K562 (cell line): Measurements from ENCODE around the gene COX20. TPM values are rescaled to one million over a fixed set of nuclear protein-coding genes. Genes with fewer than 3 reads are reported as not detected.
A peak's percentile ranks its signal among the peaks of the same experiment; 100 is the strongest.

ENCODE experiments used
- FOXP1 ChIP-seq: sonication (generic); formaldehyde crosslinking; IDR thresholded peaks from 2 replicates; pipeline ENCODE4 v1.8.0; 2022; ENCODE audit warnings: mild to moderate bottlenecking, missing genetic modification reagents
- GATAD2B ChIP-seq: fragments of 450-650 bp; IDR thresholded peaks from 2 replicates; pipeline ENCODE4 v1.6.1; 2017; ENCODE audit warnings: mild to moderate bottlenecking, borderline replicate concordance
- ILK ChIP-seq: fragments of 450-650 bp; IDR thresholded peaks from 2 replicates; pipeline ENCODE4 v1.6.1; 2016; ENCODE audit warnings: missing genetic modification characterization, low read depth, mild to moderate bottlenecking, missing compliant biosample characterization, moderate library complexity, borderline replicate concordance
- KAT7 ChIP-seq: sonication (generic); formaldehyde crosslinking; IDR thresholded peaks from 2 replicates; pipeline ENCODE4 v1.8.0; 2022; ENCODE audit warnings: missing genetic modification reagents, mild to moderate bottlenecking, borderline replicate concordance
- MAFK ChIP-seq: IDR thresholded peaks from 2 replicates; pipeline ENCODE4 v1.6.1; 2011; ENCODE audit warnings: low read length, improper control_type of control experiment
- NFATC3 ChIP-seq: fragments of 450-650 bp; IDR thresholded peaks from 2 replicates; pipeline ENCODE4 v1.6.1; 2017; ENCODE audit warnings: mild to moderate bottlenecking
- RBFOX2 ChIP-seq: fragments of 200-400 bp; formaldehyde crosslinking; IDR thresholded peaks from 2 replicates; pipeline ENCODE4 v1.6.1; 2017; ENCODE audit warnings: low read depth, mild to moderate bottlenecking, low read length, moderate library complexity
- SP1 ChIP-seq: sonication (generic); formaldehyde crosslinking; IDR thresholded peaks from 2 replicates; pipeline ENCODE4 v1.8.1; 2022; ENCODE audit warnings: mild to moderate bottlenecking, missing genetic modification reagents
- TRIM28 ChIP-seq: fragments of 450-650 bp; IDR thresholded peaks from 2 replicates; pipeline ENCODE4 v1.6.1; 2017
- ZBTB8A ChIP-seq: fragments of 450-650 bp; IDR thresholded peaks from 2 replicates; pipeline ENCODE4 v1.6.1; 2018; ENCODE audit warnings: mild to moderate bottlenecking, moderate library complexity; ENCODE audit not compliant: partially characterized antibody
- ZC3H8 ChIP-seq: fragments of 450-650 bp; IDR thresholded peaks from 2 replicates; pipeline ENCODE4 v1.6.1; 2017
- ZFX ChIP-seq: sonication (generic); formaldehyde crosslinking; IDR thresholded peaks from 2 replicates; pipeline ENCODE4 v1.8.0; 2022; ENCODE audit warnings: mild to moderate bottlenecking, missing genetic modification reagents, moderate library complexity
- ZNF253 ChIP-seq: fragments of 250-450 bp; sonication (Bioruptor Pico); conservative IDR thresholded peaks from 2 replicates; pipeline ENCODE4 v1.6.1; 2021; ENCODE audit warnings: mild to moderate bottlenecking
- ZNF77 ChIP-seq: fragments of 250-450 bp; sonication (Bioruptor Pico); IDR thresholded peaks from 2 replicates; pipeline ENCODE4 v1.5.0; 2020
- polyA plus RNA-seq, 8 experiments: library from polyadenylated mRNA; depleted of rRNA in 4 of 8; stranded (reverse) in 5 of 8; unstranded in 3 of 8; fragments of >200 nt; fragmentation: Nextera tagmentation in 2 of 8; fragmentation: Illumina TruSeq in 1 of 8; extraction: Ambion mirVana in 2 of 8; extraction: Trizol in 1 of 8; gene quantifications; 2 replicates each; pipeline versions ENCODE4 v1.2.1 to v1.2.3, GENCODE V29; 2011 to 2014; ENCODE audit warnings: inconsistent platforms in 1 of 8, missing spikeins in 1 of 8
- total RNA-seq, 7 experiments: library from RNA; depleted of rRNA in 6 of 7; stranded (reverse); fragments of >200 nt in 6 of 7; fragmentation: Illumina TruSeq in 2 of 7; extraction: Trizol in 2 of 7; gene quantifications; 2 replicates each; pipeline versions ENCODE4 v1.2.1 to v1.2.3, GENCODE V29; 2011 to 2021; ENCODE audit warnings: low replicate concordance in 1 of 7
- TF ChIP-seq, protein P1 (sequence below): fragments of 200-600 bp; sonication (generic); IDR thresholded peaks from one replicate; pipeline ENCODE4 v1.6.1; 2012; ENCODE audit warnings: mild to moderate bottlenecking, low read depth, low read length, inconsistent platforms

COX20 gene
- total and polyA plus RNA-seq, 9 of the 15 experiments (the other 6 are each of a cell fraction or from before 2014, with no cell fraction given) = 41.5 to 192 (median 84.3) TPM

DNA sequence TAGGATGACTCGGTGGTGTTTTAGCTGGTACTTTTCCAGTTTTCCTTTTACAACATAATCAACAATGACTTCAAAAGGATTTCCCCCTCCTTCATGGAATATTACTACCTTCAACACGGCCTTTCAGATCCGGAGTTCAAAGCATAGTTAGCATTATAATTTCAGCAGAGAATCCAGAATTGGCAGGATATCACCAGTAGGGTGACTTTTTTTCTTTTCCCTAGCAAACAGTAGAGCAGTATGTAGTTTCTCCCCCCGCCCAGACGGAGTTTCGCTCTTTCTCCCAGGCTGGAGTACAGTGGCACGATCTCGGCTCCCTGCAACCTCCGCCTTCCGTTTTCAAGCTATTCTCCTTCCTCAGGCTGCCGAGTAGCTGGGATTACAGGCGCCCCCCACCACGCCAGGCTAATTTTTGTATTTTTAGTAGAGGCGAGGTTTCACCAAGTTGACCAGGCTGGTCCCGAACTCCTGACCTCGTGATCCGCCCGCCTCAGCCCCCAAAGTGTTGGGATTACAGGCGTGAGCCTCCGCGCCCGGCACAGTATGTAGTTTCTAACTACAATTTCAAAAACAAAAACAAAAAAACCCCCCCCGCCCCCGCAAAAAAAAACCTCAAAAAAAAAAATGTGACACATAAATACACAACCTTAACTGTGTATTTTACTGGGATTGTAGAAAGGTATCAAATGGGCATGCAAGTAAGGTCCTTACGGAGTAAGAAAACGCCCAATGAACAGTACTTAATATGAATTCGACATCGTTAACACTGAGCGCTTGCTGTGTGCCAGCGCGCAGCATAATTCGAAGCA is 1.5 kb upstream of the COX20 start (continued):
- TF ChIP-seq, protein P1, sequence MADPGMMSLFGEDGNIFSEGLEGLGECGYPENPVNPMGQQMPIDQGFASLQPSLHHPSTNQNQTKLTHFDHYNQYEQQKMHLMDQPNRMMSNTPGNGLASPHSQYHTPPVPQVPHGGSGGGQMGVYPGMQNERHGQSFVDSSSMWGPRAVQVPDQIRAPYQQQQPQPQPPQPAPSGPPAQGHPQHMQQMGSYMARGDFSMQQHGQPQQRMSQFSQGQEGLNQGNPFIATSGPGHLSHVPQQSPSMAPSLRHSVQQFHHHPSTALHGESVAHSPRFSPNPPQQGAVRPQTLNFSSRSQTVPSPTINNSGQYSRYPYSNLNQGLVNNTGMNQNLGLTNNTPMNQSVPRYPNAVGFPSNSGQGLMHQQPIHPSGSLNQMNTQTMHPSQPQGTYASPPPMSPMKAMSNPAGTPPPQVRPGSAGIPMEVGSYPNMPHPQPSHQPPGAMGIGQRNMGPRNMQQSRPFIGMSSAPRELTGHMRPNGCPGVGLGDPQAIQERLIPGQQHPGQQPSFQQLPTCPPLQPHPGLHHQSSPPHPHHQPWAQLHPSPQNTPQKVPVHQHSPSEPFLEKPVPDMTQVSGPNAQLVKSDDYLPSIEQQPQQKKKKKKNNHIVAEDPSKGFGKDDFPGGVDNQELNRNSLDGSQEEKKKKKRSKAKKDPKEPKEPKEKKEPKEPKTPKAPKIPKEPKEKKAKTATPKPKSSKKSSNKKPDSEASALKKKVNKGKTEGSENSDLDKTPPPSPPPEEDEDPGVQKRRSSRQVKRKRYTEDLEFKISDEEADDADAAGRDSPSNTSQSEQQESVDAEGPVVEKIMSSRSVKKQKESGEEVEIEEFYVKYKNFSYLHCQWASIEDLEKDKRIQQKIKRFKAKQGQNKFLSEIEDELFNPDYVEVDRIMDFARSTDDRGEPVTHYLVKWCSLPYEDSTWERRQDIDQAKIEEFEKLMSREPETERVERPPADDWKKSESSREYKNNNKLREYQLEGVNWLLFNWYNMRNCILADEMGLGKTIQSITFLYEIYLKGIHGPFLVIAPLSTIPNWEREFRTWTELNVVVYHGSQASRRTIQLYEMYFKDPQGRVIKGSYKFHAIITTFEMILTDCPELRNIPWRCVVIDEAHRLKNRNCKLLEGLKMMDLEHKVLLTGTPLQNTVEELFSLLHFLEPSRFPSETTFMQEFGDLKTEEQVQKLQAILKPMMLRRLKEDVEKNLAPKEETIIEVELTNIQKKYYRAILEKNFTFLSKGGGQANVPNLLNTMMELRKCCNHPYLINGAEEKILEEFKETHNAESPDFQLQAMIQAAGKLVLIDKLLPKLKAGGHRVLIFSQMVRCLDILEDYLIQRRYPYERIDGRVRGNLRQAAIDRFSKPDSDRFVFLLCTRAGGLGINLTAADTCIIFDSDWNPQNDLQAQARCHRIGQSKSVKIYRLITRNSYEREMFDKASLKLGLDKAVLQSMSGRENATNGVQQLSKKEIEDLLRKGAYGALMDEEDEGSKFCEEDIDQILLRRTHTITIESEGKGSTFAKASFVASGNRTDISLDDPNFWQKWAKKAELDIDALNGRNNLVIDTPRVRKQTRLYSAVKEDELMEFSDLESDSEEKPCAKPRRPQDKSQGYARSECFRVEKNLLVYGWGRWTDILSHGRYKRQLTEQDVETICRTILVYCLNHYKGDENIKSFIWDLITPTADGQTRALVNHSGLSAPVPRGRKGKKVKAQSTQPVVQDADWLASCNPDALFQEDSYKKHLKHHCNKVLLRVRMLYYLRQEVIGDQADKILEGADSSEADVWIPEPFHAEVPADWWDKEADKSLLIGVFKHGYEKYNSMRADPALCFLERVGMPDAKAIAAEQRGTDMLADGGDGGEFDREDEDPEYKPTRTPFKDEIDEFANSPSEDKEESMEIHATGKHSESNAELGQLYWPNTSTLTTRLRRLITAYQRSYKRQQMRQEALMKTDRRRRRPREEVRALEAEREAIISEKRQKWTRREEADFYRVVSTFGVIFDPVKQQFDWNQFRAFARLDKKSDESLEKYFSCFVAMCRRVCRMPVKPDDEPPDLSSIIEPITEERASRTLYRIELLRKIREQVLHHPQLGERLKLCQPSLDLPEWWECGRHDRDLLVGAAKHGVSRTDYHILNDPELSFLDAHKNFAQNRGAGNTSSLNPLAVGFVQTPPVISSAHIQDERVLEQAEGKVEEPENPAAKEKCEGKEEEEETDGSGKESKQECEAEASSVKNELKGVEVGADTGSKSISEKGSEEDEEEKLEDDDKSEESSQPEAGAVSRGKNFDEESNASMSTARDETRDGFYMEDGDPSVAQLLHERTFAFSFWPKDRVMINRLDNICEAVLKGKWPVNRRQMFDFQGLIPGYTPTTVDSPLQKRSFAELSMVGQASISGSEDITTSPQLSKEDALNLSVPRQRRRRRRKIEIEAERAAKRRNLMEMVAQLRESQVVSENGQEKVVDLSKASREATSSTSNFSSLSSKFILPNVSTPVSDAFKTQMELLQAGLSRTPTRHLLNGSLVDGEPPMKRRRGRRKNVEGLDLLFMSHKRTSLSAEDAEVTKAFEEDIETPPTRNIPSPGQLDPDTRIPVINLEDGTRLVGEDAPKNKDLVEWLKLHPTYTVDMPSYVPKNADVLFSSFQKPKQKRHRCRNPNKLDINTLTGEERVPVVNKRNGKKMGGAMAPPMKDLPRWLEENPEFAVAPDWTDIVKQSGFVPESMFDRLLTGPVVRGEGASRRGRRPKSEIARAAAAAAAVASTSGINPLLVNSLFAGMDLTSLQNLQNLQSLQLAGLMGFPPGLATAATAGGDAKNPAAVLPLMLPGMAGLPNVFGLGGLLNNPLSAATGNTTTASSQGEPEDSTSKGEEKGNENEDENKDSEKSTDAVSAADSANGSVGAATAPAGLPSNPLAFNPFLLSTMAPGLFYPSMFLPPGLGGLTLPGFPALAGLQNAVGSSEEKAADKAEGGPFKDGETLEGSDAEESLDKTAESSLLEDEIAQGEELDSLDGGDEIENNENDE = no peak
- TF ChIP-seq KAT7 (CRISPR knock-in tag) (no peak), TRIM28 (peak; percentile 16; the same call in 1 of the 2 replicates), ZNF253 (CRISPR knock-in tag) (no peak), ZBTB8A (no peak), FOXP1 (CRISPR knock-in tag) (no peak), ZFX (CRISPR knock-in tag) (no peak; the same call in 1 of the 2 replicates), NFATC3 (0 out of 2 replicates have a peak, but pooled peaks have one; percentile 17), ZC3H8 (peak; percentile 54; the same call in 1 of the 2 replicates), MAFK (peak; percentile 86; the same call in 1 of the 2 replicates), ZNF77 (no peak), ILK (tag) (no peak), RBFOX2 (no peak), GATAD2B (0 out of 2 replicates have a peak, but pooled peaks have one; percentile 55), SP1 (CRISPR knock-in tag) (peak; percentile 54; the same call in 1 of the 2 replicates)
